HG03045 (cell line): ENCODE results near the gene NRG3.

Experiments used
- ATAC-seq: cut with Tn5 transposase; IDR thresholded peaks from one replicate; pipeline ENCODE4 v1.9.1; 2021; ENCODE audit warnings: mild to moderate bottlenecking, moderate library complexity; ENCODE audit not compliant: unreplicated experiment

NRG3 gene

DNA sequence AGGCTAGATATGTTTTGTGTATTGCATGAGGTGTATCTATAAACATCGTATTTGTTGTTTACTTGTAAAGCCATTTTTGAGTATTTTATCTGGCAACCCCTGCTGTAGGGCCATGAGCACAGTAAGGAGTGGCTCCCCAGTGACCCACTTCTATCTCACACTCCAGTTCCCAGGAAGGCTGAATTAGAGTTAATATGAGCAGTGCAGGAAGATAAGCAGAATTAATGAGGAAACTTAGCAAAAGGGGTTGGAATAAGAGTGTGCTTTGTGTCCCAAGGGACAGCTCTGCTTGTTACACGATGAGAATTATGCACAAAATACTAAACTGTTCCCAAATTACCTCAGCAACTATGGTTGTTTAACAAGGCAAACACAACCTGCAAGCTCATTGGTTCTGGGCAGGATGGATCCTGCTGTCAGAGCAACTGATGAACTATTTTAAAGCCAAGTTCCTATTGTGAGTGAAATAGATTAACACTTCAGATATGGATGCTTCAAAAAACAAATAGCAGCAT is 1005.8 kb downstream of the NRG3 start:
- no peak for ATAC-seq

DNA sequence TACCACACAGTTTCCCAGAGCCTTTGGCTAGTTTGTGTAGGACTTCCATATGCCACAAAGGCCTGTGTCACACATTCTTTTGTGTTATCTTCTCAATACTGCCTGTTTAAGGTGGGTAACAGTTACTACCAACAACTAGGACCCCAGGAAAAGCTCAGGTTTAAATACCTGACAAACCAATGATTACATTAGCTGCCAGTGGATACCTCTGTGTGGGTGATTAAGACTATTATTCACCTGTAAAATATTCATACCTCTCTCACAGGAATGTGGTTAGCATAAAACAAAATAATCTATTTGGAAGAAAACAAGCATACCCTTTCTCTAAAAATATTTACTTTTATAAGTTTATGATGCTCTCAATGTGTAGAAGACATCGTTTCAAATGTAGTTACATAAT is 1007.7 kb downstream of the NRG3 start:
- no peak for ATAC-seq

DNA sequence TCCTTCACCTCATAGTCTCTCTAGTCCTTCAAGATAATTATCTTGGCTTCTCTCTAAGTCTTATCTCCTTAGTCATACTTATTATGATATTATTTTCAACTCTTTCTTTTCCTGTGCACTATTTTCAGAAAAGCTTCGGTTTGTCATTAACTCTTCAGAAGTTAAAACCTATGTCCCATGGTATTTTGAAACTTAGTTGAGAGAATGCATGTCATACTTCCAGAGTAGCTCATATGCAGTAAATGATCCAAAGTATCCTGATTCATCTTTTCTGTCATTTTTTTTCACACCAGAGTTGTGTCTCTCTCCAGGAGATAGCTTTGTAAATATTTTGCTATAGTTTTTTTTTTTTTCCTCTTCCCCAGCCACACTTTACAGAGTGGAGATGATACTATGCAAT is 1008.6 kb downstream of the NRG3 start:
- no peak for ATAC-seq

DNA sequence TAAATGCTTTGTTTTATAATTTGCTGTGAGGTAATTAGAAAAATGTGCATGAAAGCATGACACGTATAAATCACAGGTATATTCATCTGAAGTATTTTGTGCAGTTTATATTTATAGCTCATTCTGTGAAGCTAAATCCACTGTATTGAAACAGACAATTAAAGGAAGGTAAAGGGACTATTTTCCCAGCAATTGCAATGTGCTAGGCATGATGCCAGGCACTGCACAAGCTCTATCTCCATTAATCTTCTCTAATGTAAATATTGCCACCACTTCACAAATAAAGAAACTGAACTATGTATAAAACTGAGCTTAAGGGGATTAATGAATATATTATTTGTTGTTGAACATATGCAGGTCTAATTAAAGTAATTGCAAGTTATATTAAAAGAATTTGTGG is 1012.5 kb downstream of the NRG3 start:
- no peak for ATAC-seq

DNA sequence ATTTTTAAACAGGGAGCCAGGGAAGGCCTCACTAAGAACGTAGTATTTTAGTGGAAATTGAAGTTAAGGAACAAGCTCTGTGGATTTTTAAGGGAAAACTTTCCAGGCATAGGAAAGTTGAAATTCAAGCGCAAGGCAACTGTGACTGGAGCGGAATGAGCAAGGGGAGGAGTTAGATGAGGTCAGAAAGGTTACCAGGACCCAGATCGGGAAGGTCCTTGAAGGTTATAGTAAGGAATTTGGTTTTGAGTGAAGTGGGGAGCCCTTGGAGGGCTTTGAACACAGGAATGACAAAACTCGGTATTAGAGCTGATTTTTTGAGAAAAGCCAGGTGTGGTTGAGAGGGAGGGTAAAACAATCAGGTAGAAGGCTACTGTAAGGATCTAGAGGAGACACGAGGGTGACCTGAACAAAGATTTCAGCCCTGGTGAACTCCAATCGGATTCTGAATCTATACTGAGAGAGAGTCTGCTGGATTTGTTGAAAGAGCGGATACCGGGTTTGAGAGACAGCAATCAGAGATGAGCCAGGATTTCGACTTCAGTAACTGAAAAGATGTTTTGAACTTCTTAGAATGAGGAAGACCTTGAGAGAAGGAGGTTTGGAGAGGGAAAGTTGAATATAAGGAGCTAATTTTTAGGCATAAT is 1013.9 kb downstream of the NRG3 start:
- no peak for ATAC-seq

DNA sequence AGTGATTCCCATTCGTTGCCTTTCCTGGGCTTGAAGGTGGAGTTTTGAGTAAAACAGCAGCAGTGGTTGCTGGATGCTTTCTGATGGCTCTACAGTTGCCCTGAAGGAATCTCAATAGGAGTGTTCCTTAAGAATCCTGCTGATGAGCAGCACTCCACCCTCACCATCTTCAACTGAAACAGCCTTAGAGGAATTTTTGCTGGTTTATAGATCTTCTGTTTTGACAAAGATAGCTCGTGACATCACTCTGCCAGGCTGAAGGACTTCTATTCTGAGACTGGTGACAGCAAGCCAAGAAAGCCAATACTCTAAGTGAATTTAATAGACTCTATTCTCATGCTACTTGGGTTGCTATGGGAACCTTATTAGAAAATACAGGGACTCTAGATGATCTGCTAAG is 1014.7 kb downstream of the NRG3 start:
- no peak for ATAC-seq

DNA sequence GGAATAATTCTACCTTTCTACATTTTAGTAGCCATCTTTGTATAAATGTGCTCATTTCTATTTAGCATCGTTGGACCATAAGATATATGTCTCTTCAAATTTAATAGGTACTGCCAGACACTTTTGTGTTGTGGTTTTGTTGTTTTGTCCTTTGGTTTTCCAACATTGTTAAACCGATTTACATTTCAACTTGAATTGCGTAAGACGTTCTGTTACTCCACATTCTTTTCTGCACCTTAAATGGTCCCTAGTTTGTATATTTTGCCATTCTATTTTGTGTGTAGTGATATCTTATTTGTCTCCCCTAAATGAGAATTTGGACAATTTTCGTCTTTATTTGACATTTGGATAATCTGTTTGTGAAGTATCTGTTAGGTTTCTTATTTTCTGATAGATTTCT is 1015.6 kb downstream of the NRG3 start:
- no peak for ATAC-seq

DNA sequence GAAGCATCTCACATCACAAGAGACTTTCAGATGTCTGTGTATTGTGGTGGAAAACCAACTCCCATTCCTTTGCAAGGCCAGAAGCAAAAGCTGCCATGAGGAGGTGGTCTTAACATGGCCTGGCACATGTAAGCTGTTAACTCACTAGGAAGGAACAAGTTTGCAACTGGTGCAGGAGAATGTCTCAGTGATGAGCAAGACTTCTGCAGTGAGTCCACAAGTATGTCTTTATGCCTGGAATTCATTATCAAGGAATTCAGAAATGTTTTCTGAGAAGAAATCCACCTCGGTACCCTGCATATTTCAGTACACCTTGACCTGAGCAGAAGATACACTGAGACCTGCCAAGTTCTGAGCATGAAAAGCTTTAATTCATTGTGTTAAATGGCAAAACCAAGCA is 1033.1 kb downstream of the NRG3 start:
- no peak for ATAC-seq

DNA sequence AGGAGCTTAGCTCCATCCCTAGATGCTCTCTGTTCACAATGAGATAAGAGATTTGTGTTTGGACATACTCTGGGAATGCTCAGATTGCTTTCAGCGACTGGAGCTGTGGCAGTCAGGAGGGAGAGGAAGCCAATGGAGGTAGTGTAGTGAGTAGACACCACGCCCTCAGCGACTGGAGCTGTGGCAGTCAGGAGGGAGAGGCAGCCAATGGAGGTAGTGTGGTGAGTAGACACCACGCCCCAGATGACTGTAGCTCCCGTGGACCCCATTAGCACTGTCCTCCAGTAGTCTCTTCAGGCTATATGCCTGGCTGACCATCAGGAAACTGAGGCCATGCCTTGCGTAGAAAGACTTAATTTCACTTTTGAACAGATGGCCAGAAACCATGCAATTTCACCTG is 1033.8 kb downstream of the NRG3 start:
- no peak for ATAC-seq

DNA sequence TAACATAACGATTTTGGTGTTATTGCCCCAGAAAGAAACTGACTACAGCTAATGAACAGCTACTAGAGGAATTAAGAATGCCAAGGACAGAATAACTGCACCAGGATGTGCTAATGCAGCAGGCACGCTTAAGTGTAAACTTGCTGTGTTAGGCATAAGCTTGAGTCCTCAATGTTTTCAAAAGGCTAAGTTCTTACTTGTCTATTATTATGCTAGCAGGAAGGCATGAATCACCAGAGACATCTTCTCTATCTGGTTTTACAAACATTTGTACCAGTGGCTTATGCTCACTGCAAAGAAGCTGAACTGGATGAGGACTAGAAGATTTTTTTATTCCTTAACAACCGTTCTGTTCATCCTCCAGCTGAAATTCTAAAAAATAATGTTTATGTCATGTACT is 1035.3 kb downstream of the NRG3 start:
- no peak for ATAC-seq

DNA sequence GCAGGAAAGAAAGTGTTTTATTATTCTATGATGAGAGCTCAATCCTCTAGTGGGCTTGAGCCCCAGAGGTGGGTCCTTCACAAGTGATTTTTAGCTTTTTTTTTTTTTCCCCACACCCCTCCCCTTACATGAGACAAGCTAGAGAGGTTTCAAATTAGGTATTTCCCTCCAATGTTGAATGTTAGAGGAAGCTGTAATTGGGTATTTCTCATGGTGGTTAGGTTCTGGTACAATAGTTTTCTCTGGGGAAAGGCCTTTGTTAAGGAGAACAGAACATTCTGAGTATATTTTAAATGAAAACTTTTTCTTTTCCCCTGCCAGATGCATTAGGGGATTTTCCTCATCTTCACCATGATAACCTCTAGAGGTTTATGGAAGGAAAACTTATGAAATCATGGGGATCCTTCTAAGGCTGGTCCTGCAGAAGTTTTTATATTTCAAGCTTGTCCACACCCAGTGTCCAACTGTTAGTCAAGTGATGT is 1039.7 kb downstream of the NRG3 start:
- no peak for ATAC-seq

DNA sequence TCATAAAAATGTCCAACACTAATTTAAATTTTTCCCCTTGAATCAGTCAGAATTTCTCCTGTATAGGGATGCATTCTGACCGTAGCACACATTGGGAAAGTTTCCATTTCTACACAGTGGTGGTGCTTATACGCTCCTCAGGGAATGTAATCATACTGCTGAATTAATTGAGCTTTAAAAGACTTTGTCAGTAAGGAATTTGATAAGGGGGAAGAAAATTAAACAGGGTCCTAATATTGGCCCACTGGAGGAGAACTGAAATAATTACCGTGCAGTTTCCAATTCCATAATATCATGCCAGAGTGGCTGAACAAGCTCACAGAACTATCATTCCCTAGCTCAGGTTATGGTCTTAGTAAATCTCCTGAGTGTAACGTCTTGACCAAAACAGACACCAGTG is 1041.9 kb downstream of the NRG3 start:
- no peak for ATAC-seq

DNA sequence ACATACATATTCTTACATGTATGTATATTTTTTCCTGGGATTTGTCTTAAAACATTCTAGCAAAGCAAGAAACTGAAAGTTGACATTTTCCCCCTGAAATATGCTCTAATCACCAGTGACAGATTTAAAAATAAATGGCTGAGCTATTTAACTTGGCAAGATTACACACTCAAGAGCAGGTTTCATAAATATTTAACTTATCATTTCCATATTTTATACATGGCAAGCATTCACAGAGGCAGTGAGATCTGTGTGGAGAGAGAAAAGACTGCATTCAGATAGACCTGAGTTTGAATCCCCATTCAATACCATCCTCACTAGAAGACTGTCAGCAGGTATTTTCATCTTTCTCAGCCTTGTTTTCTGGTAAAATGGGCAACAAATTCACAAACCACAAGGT is 1043.0 kb downstream of the NRG3 start:
- no peak for ATAC-seq

DNA sequence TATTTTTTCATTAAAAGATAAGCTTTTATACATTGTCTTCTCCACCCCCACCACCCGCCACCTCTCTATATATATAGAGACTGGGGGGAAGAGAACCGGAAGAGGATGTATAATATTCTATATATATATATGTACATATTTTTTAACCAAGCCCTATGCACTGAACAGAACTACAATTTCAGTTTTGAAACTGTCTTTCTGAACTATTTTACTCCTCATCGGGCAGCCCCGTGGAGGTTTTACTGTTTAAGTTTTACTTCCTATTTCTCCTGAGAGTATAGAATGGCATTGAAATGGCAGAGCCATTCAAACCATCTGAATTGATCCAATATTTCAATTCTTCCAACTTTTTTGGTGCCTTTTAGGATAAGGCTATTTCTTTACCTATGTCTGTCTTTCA is 1047.1 kb downstream of the NRG3 start:
- ATAC-seq, result no peak

DNA sequence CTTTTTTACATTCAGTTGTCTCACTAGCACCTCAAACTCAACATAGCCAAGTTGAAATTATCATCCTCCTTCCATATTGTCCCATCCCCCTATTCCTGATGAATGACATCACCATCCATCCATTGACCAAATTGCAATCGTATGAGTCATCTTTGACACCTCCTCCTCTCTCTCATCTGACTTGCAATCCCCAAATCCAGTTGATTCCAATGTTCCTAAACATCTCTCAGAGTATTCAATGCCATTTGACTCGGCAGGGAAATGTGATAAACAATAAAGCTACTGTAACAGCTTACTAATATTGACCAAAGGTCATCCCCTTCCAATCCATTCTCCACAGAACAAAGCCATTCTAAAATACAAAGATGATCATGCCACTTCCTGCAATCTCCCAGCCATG is 1047.8 kb downstream of the NRG3 start:
- no peak for ATAC-seq

DNA sequence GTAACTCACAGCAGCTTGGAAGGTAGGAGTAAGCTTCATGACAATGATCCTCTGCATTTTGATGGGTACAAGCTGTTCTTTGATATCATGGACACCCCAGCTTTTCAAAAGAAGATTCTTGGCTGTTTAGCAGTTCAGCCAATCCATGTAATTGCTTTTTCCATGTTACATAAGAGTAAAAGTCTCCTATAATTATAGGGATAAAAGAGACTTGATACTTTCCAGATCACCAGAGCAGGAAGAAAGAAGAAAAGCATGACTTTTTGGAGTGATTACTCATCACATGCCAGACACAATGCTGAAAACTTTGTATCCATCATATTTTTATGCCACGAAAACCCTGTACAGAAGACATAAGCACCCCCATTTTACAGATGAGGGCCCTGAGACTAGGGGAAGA is 1049.7 kb downstream of the NRG3 start:
- ATAC-seq, result no peak

DNA sequence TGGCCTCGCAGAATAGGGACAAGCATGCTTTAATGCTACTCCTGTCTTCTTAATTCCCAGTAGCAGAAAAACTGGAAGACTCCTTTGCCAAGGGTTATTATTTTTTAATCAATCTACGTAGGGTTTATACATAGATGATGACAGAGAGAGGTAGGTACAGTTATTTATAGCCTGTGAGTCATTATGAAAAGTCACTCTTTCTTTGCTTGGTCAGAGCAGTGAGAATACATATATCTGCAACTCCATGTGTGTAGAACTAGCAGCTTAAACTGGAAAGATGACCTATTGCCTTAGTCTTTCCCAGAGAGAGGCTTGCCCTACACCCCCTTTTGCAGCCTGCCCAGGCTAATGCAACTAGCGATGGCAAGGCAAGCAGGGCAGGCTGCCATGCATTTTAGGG is 1050.6 kb downstream of the NRG3 start:
- no peak for ATAC-seq

DNA sequence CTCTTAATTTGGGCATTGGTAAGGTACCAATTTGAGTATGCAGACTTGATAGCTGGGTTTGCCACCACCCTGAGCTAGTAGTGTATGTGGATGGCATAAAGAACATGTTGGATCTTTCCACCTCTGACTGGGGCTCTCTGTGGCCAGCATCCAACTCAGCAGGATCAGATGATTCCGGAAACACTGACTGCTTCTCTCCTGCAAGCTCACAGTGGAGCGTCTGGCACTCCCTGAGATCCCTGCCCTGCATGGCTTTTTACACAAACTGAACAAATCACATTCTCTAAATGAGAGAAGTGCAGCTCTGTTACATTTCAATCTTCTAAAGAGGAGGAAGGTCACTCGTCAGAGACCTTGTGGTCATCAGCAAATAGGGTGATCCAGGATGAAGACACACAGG is 1057.5 kb downstream of the NRG3 start:
- no peak for ATAC-seq

DNA sequence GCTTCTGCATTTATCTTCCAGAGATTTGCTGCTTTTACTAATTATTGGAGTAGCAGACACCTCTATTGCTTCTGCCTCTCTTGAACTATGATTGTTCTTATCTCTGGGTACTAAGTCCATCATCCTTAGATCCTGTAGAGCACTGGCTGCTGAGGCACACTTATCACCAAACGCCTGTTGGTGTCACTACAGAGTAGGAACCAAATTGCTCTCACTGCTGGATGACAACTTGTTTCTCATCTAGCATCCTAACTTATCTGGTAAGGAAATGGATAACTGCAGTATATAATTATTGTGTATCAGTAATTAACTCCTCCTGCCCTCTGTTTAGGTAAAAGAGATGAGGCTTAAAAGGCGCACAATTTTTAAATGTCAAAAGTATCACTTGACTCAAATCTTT is 1059.4 kb downstream of the NRG3 start:
- ATAC-seq, result no peak

DNA sequence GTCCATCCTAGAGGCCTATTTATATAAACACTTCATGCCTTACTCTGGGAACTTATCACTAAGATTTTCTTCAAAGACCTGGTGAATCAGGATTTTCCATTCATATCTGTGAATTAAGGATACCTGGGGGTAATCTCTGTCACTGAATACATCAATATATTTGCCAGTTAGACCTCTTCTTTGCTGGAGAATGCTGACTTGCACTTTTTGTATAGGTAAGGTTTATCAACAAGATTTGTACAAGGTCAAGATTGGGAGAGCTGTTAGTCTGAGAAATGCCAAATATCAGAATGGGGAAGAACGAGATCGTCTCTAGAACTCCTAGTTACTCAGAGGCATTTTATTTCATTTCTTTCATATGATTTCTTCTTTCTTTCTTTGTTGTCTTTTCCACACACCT is 1060.0 kb downstream of the NRG3 start:
- no peak for ATAC-seq

DNA sequence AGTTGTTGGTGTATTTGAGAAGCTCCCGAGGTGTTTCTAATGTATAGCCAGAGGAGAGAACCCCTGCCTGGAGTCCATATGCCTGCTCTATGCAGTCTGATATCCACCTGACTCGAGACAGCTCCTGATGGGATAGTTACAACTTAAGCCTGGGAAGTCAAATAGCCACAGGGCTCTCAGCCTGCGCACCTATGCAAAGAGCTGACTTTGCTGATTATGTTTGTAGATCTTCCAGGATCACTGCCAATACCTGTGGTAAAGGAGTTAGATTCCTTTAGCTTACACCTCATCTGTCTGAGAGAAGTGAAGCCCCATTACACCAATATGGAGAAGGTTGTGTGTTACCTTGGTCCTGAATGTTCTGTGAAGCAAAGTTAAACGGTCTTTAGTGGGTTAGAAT is 1063.3 kb downstream of the NRG3 start:
- no peak for ATAC-seq

DNA sequence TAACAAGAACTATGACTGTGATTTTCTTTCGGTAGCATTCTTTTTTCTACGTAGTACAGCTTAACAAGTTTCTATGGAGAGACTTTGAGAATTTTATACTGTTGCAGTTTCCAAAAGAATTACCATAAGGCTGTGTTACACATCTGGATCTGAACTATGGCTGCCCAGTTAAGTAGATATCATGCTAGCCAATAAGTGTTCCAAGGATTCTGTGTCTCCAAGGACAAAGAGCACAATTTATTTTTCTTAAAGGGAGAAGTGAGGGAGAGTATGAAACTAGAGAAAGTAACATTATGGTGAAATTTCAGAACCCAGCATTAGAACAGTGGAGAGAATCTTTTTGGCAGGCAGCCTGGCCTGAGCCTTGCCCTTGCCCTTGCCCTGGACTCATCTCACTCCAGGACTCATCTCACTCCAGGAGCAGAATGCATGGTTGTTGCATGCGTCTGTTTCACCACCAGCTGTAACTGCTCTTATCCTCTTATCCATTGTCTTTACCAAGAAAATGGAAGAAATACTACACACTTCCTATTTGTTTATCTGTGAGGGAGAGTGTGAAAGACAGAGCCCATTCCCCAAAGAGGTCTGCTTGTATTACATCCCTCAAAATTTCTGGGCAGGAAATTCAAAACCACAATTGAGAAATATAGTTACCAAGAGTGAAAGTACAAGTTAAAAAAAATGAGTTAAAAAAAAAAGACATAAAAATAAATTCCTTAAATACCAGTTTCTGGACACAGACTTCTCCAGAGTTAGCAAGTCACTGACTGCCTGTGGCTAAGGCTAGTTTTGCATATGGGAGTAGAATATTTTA is 1067.5 kb downstream of the NRG3 start:
- no peak for ATAC-seq
